Measurements from ENCODE around the gene PSKH1.
"Not testable (repeated sequence)": the region's sequence is repeated elsewhere in the genome, so short reads cannot be mapped to it uniquely, and the experiment has no call there.

Gene PSKH1

DNA sequence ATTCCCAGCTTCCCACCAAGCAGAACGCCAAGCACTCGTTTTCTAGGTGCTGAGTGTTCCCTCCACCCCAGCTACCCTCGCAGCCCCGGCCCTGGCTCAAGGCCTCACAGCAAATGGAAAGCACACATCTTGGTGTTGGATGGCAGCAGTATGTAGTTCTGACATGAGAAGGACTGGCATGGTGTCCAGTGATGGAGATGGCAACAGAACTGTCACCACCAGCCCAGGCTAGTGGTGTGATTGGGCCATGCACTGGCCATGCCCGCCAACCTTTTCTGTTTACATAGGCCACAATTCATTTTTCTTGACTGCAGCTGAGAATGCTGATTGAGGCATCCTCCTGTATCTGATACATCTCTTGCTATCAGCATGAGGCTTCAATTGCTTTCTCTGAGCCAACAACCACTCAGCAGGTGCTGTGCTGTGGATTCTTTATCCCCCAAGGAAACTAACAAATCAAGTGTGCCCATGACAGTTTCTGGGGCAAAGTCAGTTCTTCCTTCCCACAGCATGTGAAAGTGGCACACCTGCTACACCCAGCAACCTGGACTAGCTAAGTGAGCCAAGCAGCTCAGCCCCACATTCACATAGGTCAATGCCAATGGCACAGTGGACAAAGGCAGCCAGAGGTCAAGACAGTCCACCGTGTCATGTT is 71.5 kb downstream of the PSKH1 start:
- no peak for DNase-seq

DNA sequence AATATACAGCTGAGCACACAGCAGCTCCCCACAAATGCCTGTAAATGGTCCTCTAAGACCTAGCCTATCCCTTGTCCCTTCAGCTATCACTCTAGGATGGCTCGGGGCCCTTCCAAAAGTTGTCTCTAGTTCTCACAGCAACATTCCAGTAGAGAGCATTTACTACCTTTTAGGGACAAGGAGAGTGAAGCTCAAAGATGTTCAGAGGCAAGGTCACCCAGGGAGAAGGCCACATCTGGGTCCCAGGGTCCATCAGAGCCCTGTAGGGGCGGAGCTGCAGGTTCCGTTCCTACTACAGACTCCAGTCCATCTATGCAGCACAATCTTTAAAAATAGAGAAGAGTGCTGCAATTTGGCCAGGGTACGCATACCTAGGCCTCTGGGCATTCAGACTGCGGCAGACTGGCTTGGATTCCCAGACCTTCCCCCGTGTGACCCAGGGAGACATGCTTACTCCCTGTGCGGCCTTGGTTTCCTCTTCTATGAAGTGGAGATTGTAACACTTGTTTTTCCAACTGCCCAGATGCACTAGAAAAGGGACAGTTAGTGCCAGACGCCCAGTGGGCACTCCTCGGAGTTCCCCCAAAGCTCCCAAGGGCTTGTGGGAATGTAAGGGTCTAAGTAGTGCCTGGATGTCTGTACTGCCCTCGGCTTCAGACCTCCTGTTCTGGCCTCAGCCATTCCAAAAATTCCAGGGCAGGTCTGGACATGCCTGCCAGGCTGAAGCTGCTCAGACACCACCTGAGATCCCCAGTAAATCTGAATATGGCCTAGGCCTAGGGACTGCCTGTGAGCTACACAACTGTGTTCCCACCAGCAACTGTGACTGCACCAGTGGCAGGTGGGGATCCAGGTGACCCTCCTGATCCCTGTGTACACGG is 72.9 kb downstream of the PSKH1 start:
- no peak for DNase-seq

- peak; percentile 16 for DNase-seq
Measured at GRCh38 chr16:67966549-67967182, 73.6 kb downstream of the PSKH1 start.

GRCh38 chr16:67967183-67967957 is 74.3 kb downstream of the PSKH1 start:
- no peak for DNase-seq

GRCh38 chr16:67967958-67968399 is 74.9 kb downstream of the PSKH1 start:
- DNase-seq = peak; percentile 62

GRCh38 chr16:67968400-67969253 is 75.6 kb downstream of the PSKH1 start, which contains the start of gene SLC12A4:
SLC12A4 (minus strand) TSS chr16:67968637; CDS start chr16:67968553, 84 bp downstream.
- peak; percentile 90 for DNase-seq

DNA sequence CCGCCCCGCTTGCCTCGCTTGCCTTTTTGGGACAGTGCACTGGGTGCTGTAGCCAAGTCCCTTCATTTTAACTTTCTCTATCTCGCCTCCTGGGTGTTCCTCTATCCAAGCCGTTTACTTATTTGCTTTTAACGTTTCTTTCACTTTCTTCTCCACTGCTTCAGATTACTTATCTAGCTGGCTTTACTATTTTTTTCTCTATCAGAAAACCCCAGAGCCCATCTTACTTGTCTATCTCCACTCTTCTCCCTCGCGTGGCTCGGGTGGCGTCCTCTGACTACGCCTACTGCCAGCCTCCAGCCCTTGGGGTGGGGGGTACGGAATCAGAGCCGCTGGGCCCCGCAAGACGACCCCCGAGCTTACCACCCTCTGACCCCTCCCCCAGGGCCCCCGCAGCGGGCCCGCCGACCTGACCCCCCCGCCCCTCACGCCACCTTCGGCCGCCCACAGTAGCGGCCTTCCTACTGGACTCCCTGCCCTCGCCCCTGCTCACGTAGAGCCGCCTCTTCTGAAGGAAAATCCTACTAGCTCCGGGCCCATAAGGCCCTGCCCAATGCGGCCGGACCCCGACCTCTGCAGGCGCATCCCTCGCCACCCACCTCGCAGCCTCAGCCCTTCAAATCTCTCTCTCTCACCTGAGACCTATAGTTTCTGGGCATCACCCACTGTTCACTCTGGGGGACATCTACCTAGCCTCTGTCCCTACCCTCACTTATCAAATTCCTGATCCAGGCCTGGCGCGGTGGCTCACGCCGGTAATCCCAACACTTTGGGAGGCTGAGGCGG is 76.4 kb downstream of the PSKH1 start:
- peak; percentile 74 for DNase-seq

DNA sequence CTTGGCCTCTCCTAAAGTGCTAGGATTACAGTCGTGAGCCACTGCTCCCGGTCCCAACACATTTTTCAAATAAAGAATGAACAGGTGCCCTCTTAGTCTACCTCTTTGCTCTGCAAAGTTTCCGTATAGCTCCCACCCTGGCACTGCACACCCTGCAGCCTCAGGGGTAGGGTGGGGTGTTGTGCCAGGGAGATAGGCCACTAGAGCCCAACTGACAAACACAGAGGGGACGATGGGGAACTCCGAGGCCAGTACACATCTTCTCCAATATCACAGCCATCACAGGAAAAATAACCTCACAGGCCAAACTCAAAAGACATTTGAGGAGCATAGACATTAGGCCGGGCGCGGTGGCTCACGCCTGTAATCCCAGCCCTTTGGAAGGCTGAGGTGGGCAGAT is 78.1 kb downstream of the PSKH1 start:
- no peak for DNase-seq

DNA sequence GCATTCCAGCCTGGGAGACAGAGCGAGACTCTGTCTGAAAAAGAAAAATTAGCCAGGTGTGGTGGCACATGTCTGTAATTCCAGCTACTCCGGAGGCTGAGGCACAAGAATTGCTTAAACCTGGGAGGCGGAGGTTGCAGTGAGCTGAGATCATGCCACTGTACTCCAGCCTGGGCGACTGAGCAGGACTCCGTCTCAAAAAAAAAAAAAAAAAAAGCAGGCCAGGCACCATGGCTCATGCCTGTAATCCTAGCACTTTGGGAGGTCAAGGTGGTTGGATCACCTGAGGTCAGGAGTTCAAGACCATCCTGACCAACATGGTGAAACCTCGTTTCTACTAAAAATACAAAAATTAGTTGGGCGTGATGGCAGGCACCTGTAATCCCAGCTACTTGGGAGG is 79.2 kb downstream of the PSKH1 start:
- DNase-seq = not testable (repeated sequence)

GRCh38 chr16:67975321-67976105 is 82.5 kb downstream of the PSKH1 start:
- DNase-seq = no peak

- DNase-seq = no peak
Measured at GRCh38 chr16:67976205-67976604, 83.2 kb downstream of the PSKH1 start.

GRCh38 chr16:67977005-67977404 is 84.0 kb downstream of the PSKH1 start:
- DNase-seq = no peak

- no peak for DNase-seq
Measured at GRCh38 chr16:67977469-67978227, 84.6 kb downstream of the PSKH1 start.

Data from OCI-M1 (cell line).